HCT116 (cell line): ENCODE data around the gene FMN1.

Experiments used
- CEBPB ChIP-seq: IDR thresholded peaks from 2 replicates; pipeline ENCODE4 v1.6.1; 2012; ENCODE audit warnings: low read depth
- CTCF ChIP-seq, 3 experiments: fragments of 200-600 bp in 1 of 3; sonication (generic) in 1 of 3; IDR thresholded peaks in 2 of 3; conservative IDR thresholded peaks in 1 of 3; 2 replicates each; pipeline ENCODE4 v1.5.1; 2012 to 2017; ENCODE audit warnings: low read depth in 2 of 3, low read length in 2 of 3, antibody characterized with exemption in 1 of 3, borderline replicate concordance in 1 of 3, control low read depth in 1 of 3, mild to moderate bottlenecking in 1 of 3, mixed read lengths in 1 of 3, mixed run types in 1 of 3, moderate library complexity in 1 of 3; ENCODE audit not compliant: insufficient read depth in 1 of 3
- EZH2 ChIP-seq: fragments of 200-600 bp; sonication (generic); IDR thresholded peaks from 2 replicates; pipeline ENCODE4 v1.6.1; 2017; ENCODE audit warnings: antibody characterized with exemption, mixed run types
- POLR2A ChIP-seq: IDR thresholded peaks from 2 replicates; pipeline ENCODE4 v1.7.0; 2011; ENCODE audit warnings: borderline replicate concordance; ENCODE audit not compliant: insufficient read depth, insufficient read length; ENCODE audit errors: extremely low read depth
- POLR2AphosphoS5 ChIP-seq: IDR thresholded peaks from 2 replicates; pipeline ENCODE4 v1.6.1; 2011; ENCODE audit warnings: mild to moderate bottlenecking, low read depth, low read length, moderate library complexity
- RAD21 ChIP-seq: IDR thresholded peaks from 2 replicates; pipeline ENCODE4 v1.6.1; 2012; ENCODE audit warnings: low read depth, mild to moderate bottlenecking
- REST ChIP-seq: IDR thresholded peaks from 2 replicates; pipeline ENCODE4 v1.6.1; 2012; ENCODE audit warnings: low read depth
- SRF ChIP-seq: IDR thresholded peaks from 2 replicates; pipeline ENCODE4 v1.6.1; 2012; ENCODE audit warnings: low read depth
- ZBTB33 ChIP-seq: IDR thresholded peaks from 2 replicates; pipeline ENCODE4 v1.6.1; 2011; ENCODE audit warnings: mild to moderate bottlenecking, low read length, moderate library complexity; ENCODE audit not compliant: insufficient replicate concordance; ENCODE audit errors: extremely low read depth
- ZFX ChIP-seq: fragments of 450-650 bp; IDR thresholded peaks from 2 replicates; pipeline ENCODE4 v1.6.1; 2017
- ZNF274 ChIP-seq: fragments of 200-500 bp; sonication (Bioruptor generic); IDR thresholded peaks from 2 replicates; pipeline ENCODE4 v1.6.1; 2014; ENCODE audit warnings: mild to moderate bottlenecking, low read depth, low read length, inconsistent platforms

- TF ChIP-seq CEBPB (no peak), CTCF (IDR thresholded peaks at IDR 0.05 in 2 of 3, conservative IDR thresholded peaks at IDR 0.05 in 1 of 3; ENCODE audit: borderline replicate concordance in 1 of 3, insufficient read depth in 1 of 3, low read depth in 2 of 3, low read length in 2 of 3) (no peak), POLR2AphosphoS5 (no peak), POLR2A (no peak), ZFX (no peak), RAD21 (no peak), SRF (no peak), EZH2 (no peak), ZNF274 (no peak), ZBTB33 (no peak), REST (no peak)
Measured at GRCh38 chr15:33236841-33237509, 42.5 kb upstream of the FMN1 start.
